Left ventricle myocardium inferior (tissue), 1 donor: ENCODE data around the gene PROSER1. TPM values are rescaled to one million over a fixed set of nuclear protein-coding genes. Genes with fewer than 3 reads are reported as not detected.

ENCODE experiments used
- DNase-seq: peaks from one replicate; pipeline ENCODE4 v3.0.0-alpha.2; 2020
- H3K27ac ChIP-seq: fragments of 200-600 bp; replicated peaks from 2 replicates; pipeline ENCODE4 v1.8.0; 2021
- H3K27me3 ChIP-seq: fragments of 200-600 bp; 2 replicates; pipeline ENCODE4 v1.8.0; 2021; ENCODE audit warnings: low read depth
- H3K36me3 ChIP-seq: fragments of 200-600 bp; 2 replicates; pipeline ENCODE4 v1.8.0; 2021
- H3K4me1 ChIP-seq: fragments of 200-600 bp; 2 replicates; pipeline ENCODE4 v1.8.0; 2021
- H3K4me3 ChIP-seq: fragments of 200-600 bp; 2 replicates; pipeline ENCODE4 v1.8.0; 2021; ENCODE audit warnings: mild to moderate bottlenecking, moderate library complexity
- H3K9me3 ChIP-seq: fragments of 200-600 bp; replicated peaks from 2 replicates; pipeline ENCODE4 v1.8.0; 2021
- intact Hi-C: fragments of 100-400 bp; cut with micrococcal nuclease; formaldehyde crosslinking; loops from one replicate; pipeline ENCODE4 v1.11.0; 2022
- total RNA-seq: library from RNA; stranded (reverse); fragmentation: NEBNext Ultra II Directional; extraction: Animal tissue kit (Norgen Biotek cat#: 25700); gene quantifications from one replicate; pipeline ENCODE4 v1.2.1, GENCODE V29; 2021
- TF ChIP-seq, protein P1 (sequence below): fragments of 200-600 bp; IDR thresholded peaks from 2 replicates; pipeline ENCODE4 v1.8.0; 2021; ENCODE audit warnings: antibody characterized with exemption, mild to moderate bottlenecking, borderline replicate concordance
- donor health status: DM: no; HTN: yes; CAD: no; lungs with severe emphysema.

Gene PROSER1
- total RNA-seq, 1 donor from 2014 or later: 14.2 TPM

DNA sequence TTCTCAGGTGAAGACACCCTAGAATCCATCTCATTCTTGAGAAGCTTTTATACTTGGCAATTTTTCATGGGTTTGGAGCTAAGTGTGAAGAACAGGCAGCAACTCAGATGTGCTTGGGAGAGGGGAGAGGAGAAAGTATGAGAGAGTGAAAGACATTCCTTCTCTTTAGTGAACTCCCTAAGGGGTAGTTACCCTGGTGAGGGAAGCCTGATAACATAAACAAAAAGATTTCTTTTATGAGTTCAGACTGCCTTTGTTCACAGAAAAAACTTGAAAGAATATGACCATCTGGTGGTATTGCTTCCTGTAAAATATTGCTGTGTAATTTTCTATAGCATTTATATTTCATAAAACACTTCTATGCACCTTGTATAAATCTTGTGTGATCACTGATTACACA lies 47.2 kb downstream of the PROSER1 start, which contains the start of gene STOML3:
TSS of gene STOML3 (minus strand) at position 139 of the 400 bp plus-strand sequence. CDS start at position 29, 110 bp downstream.
- intact Hi-C loops: no loop called here
- Histone ChIP-seq H3K4me3 (no peak within 1 kb of the TSS), H3K9me3 (no peaks in the 10 kb centered on the region), H3K27me3 (no peaks in the 10 kb centered on the region), H3K4me1 (no peaks in the 10 kb centered on the region), H3K36me3 (no peaks in the 10 kb centered on the region), H3K27ac (no peak within 1 kb of the TSS)
- no peak for DNase-seq
- TF ChIP-seq, protein P1, sequence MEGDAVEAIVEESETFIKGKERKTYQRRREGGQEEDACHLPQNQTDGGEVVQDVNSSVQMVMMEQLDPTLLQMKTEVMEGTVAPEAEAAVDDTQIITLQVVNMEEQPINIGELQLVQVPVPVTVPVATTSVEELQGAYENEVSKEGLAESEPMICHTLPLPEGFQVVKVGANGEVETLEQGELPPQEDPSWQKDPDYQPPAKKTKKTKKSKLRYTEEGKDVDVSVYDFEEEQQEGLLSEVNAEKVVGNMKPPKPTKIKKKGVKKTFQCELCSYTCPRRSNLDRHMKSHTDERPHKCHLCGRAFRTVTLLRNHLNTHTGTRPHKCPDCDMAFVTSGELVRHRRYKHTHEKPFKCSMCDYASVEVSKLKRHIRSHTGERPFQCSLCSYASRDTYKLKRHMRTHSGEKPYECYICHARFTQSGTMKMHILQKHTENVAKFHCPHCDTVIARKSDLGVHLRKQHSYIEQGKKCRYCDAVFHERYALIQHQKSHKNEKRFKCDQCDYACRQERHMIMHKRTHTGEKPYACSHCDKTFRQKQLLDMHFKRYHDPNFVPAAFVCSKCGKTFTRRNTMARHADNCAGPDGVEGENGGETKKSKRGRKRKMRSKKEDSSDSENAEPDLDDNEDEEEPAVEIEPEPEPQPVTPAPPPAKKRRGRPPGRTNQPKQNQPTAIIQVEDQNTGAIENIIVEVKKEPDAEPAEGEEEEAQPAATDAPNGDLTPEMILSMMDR: no peak

- peaks cover 3% of the 10 kb centered on the region for H3K36me3 ChIP-seq
- peaks cover 21% of the 10 kb centered on the region for H3K27me3 ChIP-seq
- DNase-seq: no peak
- peaks cover 24% of the 10 kb centered on the region for H3K9me3 ChIP-seq
- no peaks in the 10 kb centered on the region for H3K4me1 ChIP-seq
- TF ChIP-seq, protein P1: no peak
- H3K4me3 ChIP-seq: no peak overlapping the region
- H3K27ac ChIP-seq: no peak overlapping the region
- intact Hi-C loops: no loop called here
These were observed 56.8 kb downstream of the PROSER1 start for GRCh38 chr13:38981096-38981495.

GRCh38 chr13:38980750-38981078 lies 57.2 kb downstream of the PROSER1 start:
- TF ChIP-seq, protein P1: no peak
- intact Hi-C loops: no loop called here

DNA sequence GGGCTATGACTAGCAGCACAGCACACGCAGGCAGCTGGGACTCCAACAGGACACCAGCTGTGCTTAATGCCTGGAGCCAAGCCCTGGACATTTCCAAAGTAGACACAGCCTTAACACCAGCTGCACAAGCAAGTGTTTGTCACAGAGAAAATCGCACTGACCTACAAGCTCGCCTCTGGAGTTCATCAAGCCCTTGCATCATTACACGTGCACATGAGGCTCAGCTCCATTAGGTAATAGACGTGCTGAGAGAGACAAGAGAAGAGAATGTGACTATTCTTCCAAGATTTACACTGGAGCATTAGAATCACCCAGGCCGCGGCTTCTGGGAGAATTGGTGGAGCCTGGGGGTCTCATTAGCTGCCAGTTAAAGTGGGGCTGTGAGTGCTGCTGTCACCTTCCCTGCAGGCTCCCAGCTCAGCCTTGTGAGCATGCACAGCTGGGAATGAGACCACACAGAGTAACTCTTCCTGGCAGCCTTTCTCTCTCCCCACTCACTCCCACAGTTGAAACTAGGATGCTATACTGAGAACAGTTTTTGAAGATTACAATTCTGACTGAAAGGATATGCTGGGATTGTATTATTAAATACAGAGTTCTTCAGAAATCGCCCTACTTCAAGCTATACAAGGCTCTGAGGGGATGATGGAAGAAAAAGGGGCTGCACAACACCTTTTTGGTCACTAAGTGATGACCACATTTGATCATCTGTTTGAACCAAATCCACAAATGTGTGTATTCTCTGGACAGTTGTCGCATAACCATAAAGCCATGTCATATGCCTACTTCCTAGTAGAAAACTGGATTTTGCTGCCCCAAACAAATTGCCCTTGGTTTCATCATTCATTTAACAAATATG lies 57.8 kb downstream of the PROSER1 start:
- peak; percentile 58 for DNase-seq
- Histone ChIP-seq H3K9me3 (peaks cover 24% of the 10 kb centered on the region), H3K36me3 (peaks cover 3% of the 10 kb centered on the region), H3K27me3 (peaks cover 21% of the 10 kb centered on the region), H3K27ac (peak overlapping the region; percentile 50), H3K4me3 (no peak overlapping the region), H3K4me1 (no peaks in the 10 kb centered on the region)
- TF ChIP-seq, protein P1: no peak
- intact Hi-C loops: no loop called here

More at GRCh38 chr13:38980750-38981078, 57.2 kb downstream of the PROSER1 start:
- Histone ChIP-seq H3K27ac (no peak overlapping the region), H3K4me1 (no peaks in the 10 kb centered on the region), H3K9me3 (peaks cover 24% of the 10 kb centered on the region), H3K4me3 (no peak overlapping the region), H3K27me3 (peaks cover 21% of the 10 kb centered on the region), H3K36me3 (peaks cover 3% of the 10 kb centered on the region)
- no peak for DNase-seq

GRCh38 chr13:38970380-38971051 lies 67.4 kb downstream of the PROSER1 start:
- H3K9me3 ChIP-seq: no peaks in the 10 kb centered on the region
- no peak overlapping the region for H3K4me3 ChIP-seq
- peaks cover 24% of the 10 kb centered on the region for H3K27me3 ChIP-seq
- H3K4me1 ChIP-seq: no peaks in the 10 kb centered on the region
- TF ChIP-seq, protein P1: no peak
- no peak overlapping the region for H3K27ac ChIP-seq
- DNase-seq: no peak
- intact Hi-C loops: no loop called here
- no peaks in the 10 kb centered on the region for H3K36me3 ChIP-seq
